Erythroblast (primary cell): ENCODE data around the gene EIF5B.

Experiments
- DNase-seq, 2 experiments: peaks; one replicate each; lab custom pipeline; 2025; lab: John Stamatoyannopoulos, UW
- GATA1 ChIP-seq: IDR thresholded peaks from 2 replicates; pipeline ENCODE4 v1.6.1; 2011; ENCODE audit warnings: low read depth, mild to moderate bottlenecking, control low read depth, low read length, moderate library complexity
- POLR2A ChIP-seq: IDR thresholded peaks from 2 replicates; pipeline ENCODE4 v1.6.1; 2011; ENCODE audit warnings: mild to moderate bottlenecking, low read length

The EIF5B gene

GRCh38 chr2:99386011-99386410 is 48.8 kb downstream of the EIF5B start:
- no peak for TF ChIP-seq GATA1
- no peak for TF ChIP-seq POLR2A
- no peak for DNase-seq

- TF ChIP-seq GATA1 (no peak), POLR2A (no peak)
- no peak for DNase-seq
These were observed 51.7 kb downstream of the EIF5B start for GRCh38 chr2:99388892-99389291.

GRCh38 chr2:99389371-99389770 is 52.2 kb downstream of the EIF5B start:
- no peak for DNase-seq
- no peak for TF ChIP-seq POLR2A
- no peak for TF ChIP-seq GATA1

GRCh38 chr2:99389946-99390345 is 52.8 kb downstream of the EIF5B start:
- no peak for TF ChIP-seq POLR2A
- no peak for TF ChIP-seq GATA1
- no peak for DNase-seq

GRCh38 chr2:99395589-99396130 is 58.5 kb downstream of the EIF5B start:
- TF ChIP-seq GATA1 = no peak
- no peak for TF ChIP-seq POLR2A
- DNase-seq = no peak

GRCh38 chr2:99397266-99397920 is 60.2 kb downstream of the EIF5B start:
- DNase-seq = no peak
- TF ChIP-seq POLR2A (no peak), GATA1 (no peak)

- TF ChIP-seq POLR2A (no peak), GATA1 (no peak)
These were observed 61.1 kb downstream of the EIF5B start for GRCh38 chr2:99398303-99398702.

GRCh38 chr2:99399063-99399462 is 61.9 kb downstream of the EIF5B start:
- TF ChIP-seq POLR2A = no peak
- TF ChIP-seq GATA1 = no peak
- DNase-seq = no peak

More at GRCh38 chr2:99398303-99398702, 61.1 kb downstream of the EIF5B start:
- no peak for DNase-seq

- no peak for DNase-seq
- TF ChIP-seq POLR2A = no peak
- TF ChIP-seq GATA1 = no peak
These were observed 62.6 kb downstream of the EIF5B start for GRCh38 chr2:99399795-99400194.

- no peak for TF ChIP-seq GATA1
- no peak for TF ChIP-seq POLR2A
- no peak for DNase-seq
These were observed 64.7 kb downstream of the EIF5B start for GRCh38 chr2:99401841-99402240.

- TF ChIP-seq GATA1 = no peak
- TF ChIP-seq POLR2A = no peak
- DNase-seq = no peak
These were observed 65.9 kb downstream of the EIF5B start for GRCh38 chr2:99403084-99403483.

GRCh38 chr2:99403524-99403923 is 66.3 kb downstream of the EIF5B start:
- DNase-seq = no peak
- TF ChIP-seq POLR2A (no peak), GATA1 (no peak)

GRCh38 chr2:99404039-99404796 is 67.0 kb downstream of the EIF5B start:
- TF ChIP-seq GATA1 = no peak
- no peak for TF ChIP-seq POLR2A
- no peak for DNase-seq
